ENCODE results near the gene WDR76. TPM values are rescaled to one million over a fixed set of nuclear protein-coding genes. Genes with fewer than 3 reads are reported as not detected.
"Not testable (repeated sequence)": the region's sequence is repeated elsewhere in the genome, so short reads cannot be mapped to it uniquely, and the experiment has no call there.

Gene WDR76
- polyA plus RNA-seq, 1 donor, result 4.9 TPM

DNA sequence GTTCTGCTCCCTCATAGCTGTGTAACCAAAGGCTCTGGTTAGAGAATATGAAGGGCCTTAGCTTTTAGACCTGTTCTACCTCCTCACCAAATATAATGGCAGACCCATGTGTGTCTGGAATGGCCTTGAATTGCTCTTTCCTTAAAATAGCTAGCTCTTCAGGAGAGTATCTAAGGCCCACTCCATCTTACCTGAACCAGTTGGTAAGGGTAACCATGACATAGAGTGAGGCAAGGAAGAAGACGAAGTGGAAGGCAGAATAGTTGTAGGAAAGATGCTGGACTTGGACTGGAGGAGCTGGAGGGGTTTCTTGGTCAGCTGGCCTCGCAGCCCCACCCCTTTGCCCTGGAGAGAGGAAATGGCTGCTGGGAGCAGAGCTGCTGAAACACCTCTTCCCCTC lies 31.6 kb upstream of the WDR76 start:
- H3K27ac ChIP-seq (ENCODE audit: low read length), result no peak overlapping the region
- H3K36me3 ChIP-seq (ENCODE audit: control insufficient read depth, insufficient read depth, low read length), result peaks cover 53% of the 10 kb centered on the region
- DNase-seq, result no peak
- H3K4me3 ChIP-seq (ENCODE audit: low read length), result no peak overlapping the region
- peaks cover 45% of the 10 kb centered on the region for H3K4me1 ChIP-seq (ENCODE audit: control insufficient read depth, insufficient read depth, low read length)
- peaks cover 4% of the 10 kb centered on the region for H3K9me3 ChIP-seq (ENCODE audit: control insufficient read depth, low read depth, low read length)
- H3K27me3 ChIP-seq (ENCODE audit: control insufficient read depth, insufficient read depth, low read length), result no peaks in the 10 kb centered on the region
- WGBS (ENCODE audit: insufficient coverage, low lambda C conversion rate), result no CpG with 5 or more reads among the region's 2 CpGs

DNA sequence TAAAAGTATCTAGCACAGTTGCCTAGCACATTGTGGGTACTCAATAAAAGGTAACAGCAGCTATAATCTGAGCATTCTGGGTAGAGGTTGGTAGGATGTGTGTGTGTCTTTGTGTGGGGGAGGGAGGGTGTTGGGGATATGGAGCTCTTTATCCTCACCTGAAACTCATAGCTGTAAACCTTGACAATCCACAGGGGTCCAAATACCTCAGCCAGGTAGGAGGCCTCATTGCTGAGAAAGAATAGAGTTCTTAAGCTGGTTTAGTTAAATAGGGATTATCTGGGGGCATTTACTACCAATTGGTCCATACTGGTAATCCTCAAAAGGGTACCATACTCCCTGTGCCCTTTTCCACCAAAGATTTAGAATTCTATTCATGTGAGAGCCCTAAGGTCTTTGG lies 30.8 kb upstream of the WDR76 start:
- no peak for DNase-seq
- Histone ChIP-seq H3K36me3 (ENCODE audit: control insufficient read depth, insufficient read depth, low read length) (peaks cover 53% of the 10 kb centered on the region), H3K4me3 (ENCODE audit: low read length) (no peak overlapping the region), H3K4me1 (ENCODE audit: control insufficient read depth, insufficient read depth, low read length) (peaks cover 45% of the 10 kb centered on the region), H3K27me3 (ENCODE audit: control insufficient read depth, insufficient read depth, low read length) (no peaks in the 10 kb centered on the region), H3K27ac (ENCODE audit: low read length) (no peak overlapping the region), H3K9me3 (ENCODE audit: control insufficient read depth, low read depth, low read length) (peaks cover 4% of the 10 kb centered on the region)

DNA sequence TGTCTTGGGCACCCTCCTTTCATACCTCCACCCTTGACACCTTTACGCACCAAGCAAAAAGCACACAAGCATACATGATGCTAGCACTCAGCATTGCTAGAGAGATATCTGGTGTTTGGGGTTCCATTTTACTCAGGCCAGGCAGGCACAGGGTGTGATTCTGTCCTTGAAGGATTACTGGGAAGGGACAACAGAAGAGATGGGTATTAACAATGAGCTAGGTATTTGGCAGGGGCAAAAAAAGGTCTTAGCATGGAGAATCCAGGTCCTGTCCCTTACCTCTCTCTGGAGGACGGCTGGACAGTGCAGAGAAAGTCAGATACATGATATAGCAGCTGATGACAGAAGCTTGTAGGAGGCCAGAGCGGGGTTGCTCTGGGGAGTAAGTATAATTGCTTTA lies 30.2 kb upstream of the WDR76 start:
- H3K36me3 ChIP-seq (ENCODE audit: control insufficient read depth, insufficient read depth, low read length), result peaks cover 53% of the 10 kb centered on the region
- H3K4me1 ChIP-seq (ENCODE audit: control insufficient read depth, insufficient read depth, low read length), result peaks cover 43% of the 10 kb centered on the region

DNA sequence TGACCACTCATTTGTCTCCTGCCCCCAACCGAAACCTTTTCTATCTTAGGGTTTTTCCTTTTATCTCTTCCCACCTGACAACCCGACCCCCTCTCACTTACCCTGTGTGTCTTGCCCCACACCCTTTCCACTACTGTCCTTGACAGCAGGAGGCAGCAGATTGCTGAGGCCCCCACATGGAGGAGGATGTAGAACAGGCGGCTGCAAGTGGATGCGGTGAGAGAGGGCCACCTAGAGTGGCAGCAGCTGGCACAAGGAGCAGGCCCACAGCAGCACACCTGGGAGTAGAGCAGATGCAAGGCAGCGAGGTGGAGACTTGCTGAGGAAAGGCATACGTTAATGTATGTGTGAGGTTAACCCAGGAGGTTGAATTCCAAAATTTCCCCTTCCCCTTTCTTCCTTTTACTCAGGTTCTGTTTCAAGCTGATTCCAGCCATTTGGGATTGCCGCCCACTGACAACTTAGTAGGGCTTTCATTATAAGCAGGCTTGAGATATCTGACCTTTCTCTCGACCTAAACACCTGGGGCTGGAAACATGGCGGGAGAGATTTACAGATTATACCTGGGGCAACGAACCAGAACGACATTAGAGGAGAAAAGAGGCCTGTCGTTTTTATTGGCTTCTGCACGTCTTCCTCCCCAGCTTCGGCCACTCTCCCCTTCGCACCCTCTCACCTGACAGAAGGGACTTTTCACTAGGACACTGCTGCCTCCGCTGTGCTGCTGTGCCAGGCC lies 27.4 kb upstream of the WDR76 start:
- Histone ChIP-seq H3K4me1 (ENCODE audit: control insufficient read depth, insufficient read depth, low read length) (peaks cover 32% of the 10 kb centered on the region), H3K4me3 (ENCODE audit: low read length) (no peak overlapping the region), H3K9me3 (ENCODE audit: control insufficient read depth, low read depth, low read length) (peaks cover 4% of the 10 kb centered on the region), H3K36me3 (ENCODE audit: control insufficient read depth, insufficient read depth, low read length) (peaks cover 56% of the 10 kb centered on the region), H3K27me3 (ENCODE audit: control insufficient read depth, insufficient read depth, low read length) (no peaks in the 10 kb centered on the region), H3K27ac (ENCODE audit: low read length) (peak overlapping the region; percentile 88)
- WGBS (ENCODE audit: insufficient coverage, low lambda C conversion rate), result 60% methylated on average over 1 of the region's 16 CpGs
- DNase-seq, result no peak

More for the DNA sequence above, 30.2 kb upstream of the WDR76 start:
- no peak overlapping the region for H3K27ac ChIP-seq (ENCODE audit: low read length)
- 100% methylated on average over 1 of the region's 3 CpGs for WGBS (ENCODE audit: insufficient coverage, low lambda C conversion rate)
- H3K4me3 ChIP-seq (ENCODE audit: low read length), result no peak overlapping the region
- H3K27me3 ChIP-seq (ENCODE audit: control insufficient read depth, insufficient read depth, low read length), result no peaks in the 10 kb centered on the region
- H3K9me3 ChIP-seq (ENCODE audit: control insufficient read depth, low read depth, low read length), result peaks cover 4% of the 10 kb centered on the region
- DNase-seq, result no peak

DNA sequence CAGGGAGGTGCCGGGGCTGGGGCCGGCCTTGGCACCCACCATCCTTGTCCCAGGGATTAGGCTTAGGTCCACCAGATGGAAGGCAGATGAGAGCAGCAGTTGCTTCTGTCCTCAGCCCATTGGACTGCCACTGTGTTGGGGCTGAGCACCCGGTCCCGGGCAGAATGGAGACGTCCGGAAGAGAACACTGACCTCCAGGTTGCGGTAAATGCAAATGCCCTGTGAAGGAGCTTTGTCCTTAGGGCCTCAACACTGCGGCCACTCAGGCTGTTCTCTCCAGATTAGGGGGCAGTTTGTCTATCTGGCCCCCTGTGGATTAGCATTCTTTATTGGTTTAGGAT lies 26.9 kb upstream of the WDR76 start, which contains the start of gene SERINC4:
Gene SERINC4 (minus strand): TSS at position 276 of the 341 bp plus-strand sequence. CDS start 234 bp downstream, at position 42.
- no peak for DNase-seq
- H3K4me1 ChIP-seq (ENCODE audit: control insufficient read depth, insufficient read depth, low read length), result peaks cover 26% of the 10 kb centered on the region
- peaks cover 4% of the 10 kb centered on the region for H3K9me3 ChIP-seq (ENCODE audit: control insufficient read depth, low read depth, low read length)
- H3K4me3 ChIP-seq (ENCODE audit: low read length), result peak within 1 kb of the TSS; percentile 88
- H3K27ac ChIP-seq (ENCODE audit: low read length), result peak within 1 kb of the TSS; percentile 88
- peaks cover 56% of the 10 kb centered on the region for H3K36me3 ChIP-seq (ENCODE audit: control insufficient read depth, insufficient read depth, low read length)
- no CpG with 5 or more reads among the region's 8 CpGs for WGBS (ENCODE audit: insufficient coverage, low lambda C conversion rate)
- H3K27me3 ChIP-seq (ENCODE audit: control insufficient read depth, insufficient read depth, low read length), result no peaks in the 10 kb centered on the region

DNA sequence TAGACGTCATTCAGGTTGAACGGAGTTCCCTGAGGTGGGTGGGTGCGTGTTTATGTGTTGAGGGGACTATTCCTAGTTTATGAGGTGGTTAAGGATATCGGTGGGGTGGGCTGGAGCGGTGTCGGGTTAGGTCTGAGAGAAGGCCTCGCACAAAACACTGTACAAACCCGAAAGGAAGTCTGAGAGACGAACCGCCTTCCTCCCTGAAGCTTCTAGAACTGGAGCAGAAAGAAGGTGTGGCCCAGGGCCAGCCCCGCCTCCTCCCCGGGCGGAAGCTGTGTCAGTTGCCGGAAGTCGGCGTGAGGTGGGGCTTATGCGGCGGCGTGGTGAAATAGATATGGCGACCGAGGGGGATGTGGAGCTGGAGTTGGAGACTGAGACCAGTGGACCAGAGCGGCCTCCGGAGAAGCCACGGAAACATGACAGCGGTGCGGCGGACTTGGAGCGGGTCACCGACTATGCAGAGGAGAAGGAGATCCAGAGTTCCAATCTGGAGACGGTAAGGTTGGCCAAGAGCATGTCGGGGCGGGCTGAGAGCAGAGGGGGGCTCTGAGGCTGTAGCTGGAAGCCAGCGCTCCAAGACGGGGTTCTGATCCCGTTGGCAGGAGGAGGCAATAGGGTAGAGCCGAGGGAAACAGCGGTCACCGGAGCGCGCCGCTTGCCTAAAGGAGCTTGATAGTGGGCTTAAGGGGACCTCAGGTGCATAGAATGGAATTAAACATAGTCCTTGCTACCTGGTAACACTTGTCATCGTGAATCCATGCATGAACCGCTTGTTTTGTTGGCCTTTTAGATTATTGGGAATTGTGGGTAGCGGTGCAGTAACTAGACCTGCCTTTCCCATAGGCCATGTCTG lies 26.3 kb upstream of the WDR76 start, which contains the start of gene HYPK:
Gene HYPK (plus strand): TSS at position 314 of the 856 bp plus-strand sequence. CDS start 24 bp downstream, at position 338.
- WGBS (ENCODE audit: insufficient coverage, low lambda C conversion rate), result no CpG with 5 or more reads among the region's 44 CpGs
- no peaks in the 10 kb centered on the region for H3K27me3 ChIP-seq (ENCODE audit: control insufficient read depth, insufficient read depth, low read length)
- peak within 1 kb of the TSS; percentile 88 for H3K4me3 ChIP-seq (ENCODE audit: low read length)
- H3K9me3 ChIP-seq (ENCODE audit: control insufficient read depth, low read depth, low read length), result peaks cover 4% of the 10 kb centered on the region
- H3K4me1 ChIP-seq (ENCODE audit: control insufficient read depth, insufficient read depth, low read length), result peaks cover 22% of the 10 kb centered on the region
- H3K27ac ChIP-seq (ENCODE audit: low read length), result peak within 1 kb of the TSS; percentile 88
- DNase-seq, result peak; percentile 90 to 93
- peaks cover 55% of the 10 kb centered on the region for H3K36me3 ChIP-seq (ENCODE audit: control insufficient read depth, insufficient read depth, low read length)

DNA sequence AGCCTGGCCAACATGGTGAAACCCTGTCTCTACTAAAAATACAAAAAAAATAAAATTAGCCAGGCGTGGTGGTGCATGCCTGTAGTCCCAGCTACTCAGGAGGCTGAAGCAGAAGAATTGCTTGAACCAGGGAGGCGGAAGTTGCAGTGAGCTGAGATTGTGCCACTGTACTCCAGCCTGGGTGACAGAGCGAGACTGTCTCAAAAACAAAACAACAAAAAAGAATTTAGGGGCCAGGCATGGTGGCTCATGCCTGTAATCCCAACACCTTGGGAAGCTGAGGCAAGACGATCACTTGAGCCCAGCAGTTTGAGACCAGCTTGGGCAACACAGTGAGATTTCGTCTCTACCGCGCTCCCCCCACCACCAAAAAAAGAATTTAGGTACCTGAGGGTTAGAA lies 24.1 kb upstream of the WDR76 start:
- DNase-seq; H3K9me3 ChIP-seq (ENCODE audit: control insufficient read depth, low read depth, low read length); H3K4me3 ChIP-seq (ENCODE audit: low read length); H3K27me3 ChIP-seq (ENCODE audit: control insufficient read depth, insufficient read depth, low read length); H3K27ac ChIP-seq (ENCODE audit: low read length): not testable (repeated sequence)
- Histone ChIP-seq H3K4me1 (ENCODE audit: control insufficient read depth, insufficient read depth, low read length) (peaks cover 21% of the 10 kb centered on the region), H3K36me3 (ENCODE audit: control insufficient read depth, insufficient read depth, low read length) (peaks cover 54% of the 10 kb centered on the region)
- no CpG with 5 or more reads among the region's 7 CpGs for WGBS (ENCODE audit: insufficient coverage, low lambda C conversion rate)

DNA sequence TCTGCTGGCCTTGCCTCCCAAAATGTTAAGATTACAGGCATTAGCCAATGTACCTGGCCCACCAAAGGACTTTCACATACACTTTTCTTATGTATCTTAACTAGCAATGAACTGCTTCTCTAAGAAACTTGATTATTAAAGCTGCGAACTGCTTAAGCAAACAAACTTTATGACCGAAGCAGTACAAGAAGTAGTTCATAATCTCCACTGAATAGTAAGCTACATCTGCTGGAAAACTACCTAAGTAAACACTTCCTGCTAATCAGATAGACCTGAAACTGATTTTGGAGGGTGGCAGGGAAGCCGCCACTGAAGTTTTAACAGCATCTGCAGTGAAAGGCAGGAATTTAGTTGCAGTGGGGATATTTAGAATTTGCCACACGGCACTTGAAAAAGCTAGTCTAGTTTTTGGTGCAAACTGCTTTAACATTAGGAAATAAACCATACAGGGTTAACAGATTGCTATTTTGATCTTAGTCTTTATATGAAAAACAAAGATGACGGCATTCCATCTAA lies 18.3 kb upstream of the WDR76 start:
- DNase-seq, result no peak
- 80% methylated on average over 1 of the region's 5 CpGs for WGBS (ENCODE audit: insufficient coverage, low lambda C conversion rate)
- H3K4me1 ChIP-seq (ENCODE audit: control insufficient read depth, insufficient read depth, low read length), result no peaks in the 10 kb centered on the region
- H3K36me3 ChIP-seq (ENCODE audit: control insufficient read depth, insufficient read depth, low read length), result peaks cover 83% of the 10 kb centered on the region
- no peaks in the 10 kb centered on the region for H3K27me3 ChIP-seq (ENCODE audit: control insufficient read depth, insufficient read depth, low read length)
- H3K9me3 ChIP-seq (ENCODE audit: control insufficient read depth, low read depth, low read length), result no peaks in the 10 kb centered on the region
- H3K27ac ChIP-seq (ENCODE audit: low read length), result no peak overlapping the region
- H3K4me3 ChIP-seq (ENCODE audit: low read length), result no peak overlapping the region

DNA sequence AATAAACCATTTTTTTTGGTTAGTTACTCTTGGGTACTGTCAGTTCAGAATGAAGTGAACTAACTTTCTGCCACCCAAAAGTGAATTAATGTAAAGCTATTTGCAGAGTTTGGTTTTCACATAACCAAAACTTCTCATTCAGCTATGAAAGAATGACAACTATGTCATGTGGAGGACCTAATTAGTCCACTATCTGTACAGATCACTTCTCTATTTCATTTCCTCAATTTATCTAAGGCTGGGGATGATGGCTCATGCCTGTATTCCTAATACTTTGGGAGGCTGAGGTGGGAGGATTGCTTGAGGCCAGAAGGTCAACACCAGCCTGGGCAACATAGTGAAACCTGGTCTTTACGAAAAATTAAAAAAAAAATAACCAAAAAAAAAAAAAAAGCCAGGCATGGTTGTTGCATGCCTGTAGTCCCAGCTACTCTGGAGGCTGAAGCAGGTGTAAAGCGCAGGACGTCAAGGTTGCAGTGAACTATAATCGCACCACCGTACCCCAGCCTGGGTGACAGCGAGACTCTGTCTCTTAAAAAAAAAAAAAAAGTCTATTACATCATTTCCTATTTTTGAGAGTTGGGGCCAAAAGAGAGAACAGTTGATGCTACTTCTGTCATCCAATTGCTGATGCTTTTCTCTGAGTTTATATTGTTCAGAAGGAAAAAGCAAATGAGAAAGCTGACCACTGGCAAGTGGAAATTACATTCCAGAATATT lies 17.7 kb upstream of the WDR76 start:
- DNase-seq, result no peak
- peaks cover 89% of the 10 kb centered on the region for H3K36me3 ChIP-seq (ENCODE audit: control insufficient read depth, insufficient read depth, low read length)
- no peak overlapping the region for H3K27ac ChIP-seq (ENCODE audit: low read length)
- no peaks in the 10 kb centered on the region for H3K9me3 ChIP-seq (ENCODE audit: control insufficient read depth, low read depth, low read length)
- no peaks in the 10 kb centered on the region for H3K4me1 ChIP-seq (ENCODE audit: control insufficient read depth, insufficient read depth, low read length)
- H3K27me3 ChIP-seq (ENCODE audit: control insufficient read depth, insufficient read depth, low read length), result no peaks in the 10 kb centered on the region
- 88% methylated on average over 3 of the region's 6 CpGs for WGBS (ENCODE audit: insufficient coverage, low lambda C conversion rate)
- no peak overlapping the region for H3K4me3 ChIP-seq (ENCODE audit: low read length)

DNA sequence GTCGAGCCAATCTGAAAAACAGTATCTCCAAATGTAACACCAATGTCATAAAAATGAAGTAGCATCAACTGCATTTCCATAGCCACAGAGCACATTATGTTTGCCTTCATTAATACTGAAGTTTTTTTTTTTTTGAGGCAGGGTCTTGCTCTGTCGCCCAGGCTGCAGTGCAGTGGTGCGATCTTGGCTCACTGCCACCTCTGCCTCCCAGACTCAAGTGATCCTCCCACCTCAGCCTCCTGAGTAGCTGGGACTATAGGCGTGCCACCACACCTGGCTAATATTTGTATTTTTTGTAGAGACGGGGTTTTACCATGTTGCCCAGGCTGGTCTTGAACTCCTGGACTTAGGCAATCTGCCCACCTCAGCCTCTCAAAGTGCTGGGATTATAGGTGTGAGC lies 11.7 kb upstream of the WDR76 start:
- WGBS (ENCODE audit: insufficient coverage, low lambda C conversion rate), result no CpG with 5 or more reads among the region's 5 CpGs
- H3K27ac ChIP-seq (ENCODE audit: low read length); DNase-seq; H3K9me3 ChIP-seq (ENCODE audit: control insufficient read depth, low read depth, low read length); H3K4me3 ChIP-seq (ENCODE audit: low read length); H3K27me3 ChIP-seq (ENCODE audit: control insufficient read depth, insufficient read depth, low read length); H3K4me1 ChIP-seq (ENCODE audit: control insufficient read depth, insufficient read depth, low read length): not testable (repeated sequence)
- H3K36me3 ChIP-seq (ENCODE audit: control insufficient read depth, insufficient read depth, low read length), result peaks cover 69% of the 10 kb centered on the region
